GM12891 (cell line): ENCODE results near the gene CLTCL1.

Experiments
- POLR2A ChIP-seq: IDR thresholded peaks from 2 replicates; pipeline ENCODE4 v1.6.1; 2011; ENCODE audit warnings: low read depth, low read length, control low read depth
- POLR2AphosphoS5 ChIP-seq: IDR thresholded peaks from 2 replicates; pipeline ENCODE4 v1.6.1; 2011; ENCODE audit warnings: low read depth, low read length, control low read depth
- TAF1 ChIP-seq: IDR thresholded peaks from 2 replicates; pipeline ENCODE4 v1.6.1; 2011; ENCODE audit warnings: low read depth, low read length, control low read depth

DNA sequence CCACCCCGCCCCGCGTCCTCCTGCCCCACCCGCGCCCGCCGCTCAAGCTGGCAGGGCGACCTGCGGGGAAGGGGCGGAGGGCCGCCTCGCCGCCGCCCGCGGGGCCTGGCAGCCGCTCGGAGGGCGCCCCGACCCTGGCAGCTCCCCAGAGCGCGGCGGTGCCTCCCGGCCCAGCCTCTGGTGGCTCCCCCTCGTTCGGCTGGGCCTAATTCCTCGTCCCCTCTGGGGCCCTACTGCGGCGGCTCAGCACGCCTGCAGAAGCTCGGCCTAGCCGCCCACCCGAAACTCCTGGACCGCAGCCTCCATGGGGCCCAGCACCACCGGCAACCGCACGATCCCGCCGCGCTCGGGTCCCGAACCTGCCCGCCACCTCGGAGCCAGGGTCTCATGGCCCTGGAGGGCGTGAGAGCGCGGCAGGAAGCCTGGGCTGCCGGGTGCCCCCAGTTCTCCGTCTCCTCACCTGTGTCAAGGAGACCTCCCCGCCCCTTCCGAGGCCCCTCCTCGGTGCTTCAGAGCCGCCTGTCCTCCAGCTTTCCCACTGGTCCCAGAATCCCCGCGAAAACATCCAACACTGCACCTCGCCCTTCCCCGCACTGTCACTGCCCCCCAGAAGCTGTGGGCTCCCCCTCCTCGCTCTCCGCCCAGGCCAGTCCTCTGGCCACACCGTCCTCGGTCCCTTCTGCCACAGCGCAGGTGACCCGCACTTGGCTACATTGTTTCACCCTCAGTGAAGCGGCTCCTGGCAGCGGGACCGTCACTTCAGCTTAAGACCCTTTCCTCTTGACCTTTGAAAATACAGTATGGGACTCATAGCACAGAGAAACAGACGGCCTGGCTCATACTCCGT, 140.8 kb downstream of the CLTCL1 start:
- no peak for TF ChIP-seq TAF1
- TF ChIP-seq POLR2A: no peak
- no peak for TF ChIP-seq POLR2AphosphoS5
